ENCODE measurements around the gene SNCB. TPM values are rescaled to one million over a fixed set of nuclear protein-coding genes. Genes with fewer than 3 reads are reported as not detected.

SNCB gene
- total and polyA plus RNA-seq, 2 of the 8 experiments (the other 6 are each of a cell fraction or from before 2014, with no cell fraction given) = 4.2 to 5.9 TPM

DNA sequence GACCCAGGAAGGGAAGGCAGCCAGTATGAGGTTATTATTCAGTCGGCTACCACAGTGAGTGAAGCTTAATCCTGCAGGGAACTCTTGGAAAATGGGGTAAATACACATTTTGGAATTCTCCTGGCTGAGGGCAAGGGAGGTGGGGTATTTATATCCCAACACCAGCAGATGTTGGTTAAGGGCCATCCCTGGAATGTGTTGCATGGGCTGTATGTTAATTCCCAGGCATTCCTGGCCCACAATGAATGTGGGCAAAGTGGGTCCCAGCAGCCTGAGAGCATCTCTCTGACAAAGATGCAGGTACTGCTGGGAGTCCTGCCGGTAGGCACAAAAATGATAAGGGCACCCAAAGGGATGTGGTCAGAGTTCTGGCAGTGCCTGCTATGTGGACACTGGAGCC, 17.5 kb downstream of the SNCB start:
- Histone ChIP-seq H3K23ac (ENCODE audit: insufficient read length) (no peak overlapping the region), H2BK20ac (ENCODE audit: low read length) (no peak overlapping the region), H3K27me3 (replicated peaks in 1 of 4; ENCODE audit: control insufficient read depth in 3 of 4, extremely low read depth in 1 of 4, insufficient read depth in 3 of 4, low read length in 3 of 4) (peaks cover 0 to 26% (median 13%) of the 10 kb centered on the region in 4 experiments; a peak in 5 of 7 replicates), H2AK5ac (ENCODE audit: low read depth, low read length) (no peak overlapping the region), H2BK120ac (replicated peaks; ENCODE audit: low read depth, low read length) (no peak overlapping the region), H3K4me2 (ENCODE audit: insufficient read depth in 1 of 2, low read depth in 2 of 2, low read length in 2 of 2) (no peak overlapping the region), H2AFZ (ENCODE audit: low read length) (no peak overlapping the region), H3K23me2 (ENCODE audit: low read depth, low read length) (peaks cover 10% of the 10 kb centered on the region), H4K5ac (ENCODE audit: insufficient read length, low read depth, low read length) (no peak overlapping the region), H4K20me1 (replicated peaks in 1 of 2; ENCODE audit: control insufficient read depth in 1 of 2, insufficient read depth in 2 of 2, low read length in 2 of 2) (peaks cover 3 to 11% of the 10 kb centered on the region in 2 experiments), H2BK12ac (ENCODE audit: low read depth, low read length) (0 out of 2 replicates have a peak overlapping the region, but pooled peaks have one; percentile 68), H4K8ac (ENCODE audit: extremely low read depth, insufficient read depth, low read length) (no peak overlapping the region), H3K9ac (replicated peaks in 1 of 4; ENCODE audit: extremely low read depth in 1 of 4, low read depth in 3 of 4, low read length in 3 of 4) (no peak overlapping the region), H3K27ac (ENCODE audit: low read depth, low read length) (no peak overlapping the region), H3K79me1 (ENCODE audit: low read depth, low read length) (no peaks in the 10 kb centered on the region), H3K4me1 (replicated peaks in 1 of 4; ENCODE audit: control insufficient read depth in 3 of 4, insufficient read depth in 4 of 4, low read length in 3 of 4) (peaks cover 0 to 8% (median 5%) of the 10 kb centered on the region in 4 experiments; a peak in 5 of 7 replicates), H3K4me3 (ENCODE audit: extremely low read depth in 1 of 4, insufficient read depth in 2 of 4, low read depth in 3 of 4, low read length in 4 of 4) (no peak overlapping the region), H2BK5ac (ENCODE audit: low read depth, low read length) (no peak overlapping the region), H3K18ac (ENCODE audit: extremely low read depth, low read length) (no peak overlapping the region), H3K9me3 (ENCODE audit: insufficient read depth in 2 of 2, low read depth in 1 of 2, low read length in 1 of 2) (no peaks in the 10 kb centered on the region), H3K56ac (replicated peaks; ENCODE audit: insufficient read length, low read depth, low read length) (no peak overlapping the region), H4K91ac (replicated peaks; ENCODE audit: insufficient read length, low read length) (no peak overlapping the region), H3K4ac (replicated peaks; ENCODE audit: insufficient read length, low read depth, low read length) (no peak overlapping the region), H3K36me3 (ENCODE audit: control insufficient read depth in 2 of 4, insufficient read depth in 4 of 4, low read length in 3 of 4) (no peaks in the 10 kb centered on the region), H3K14ac (ENCODE audit: insufficient read length) (no peak overlapping the region), H2BK15ac (ENCODE audit: low read length) (no peak overlapping the region), H3K79me2 (ENCODE audit: control insufficient read depth in 1 of 2, insufficient read depth in 2 of 2, low read length in 2 of 2) (no peaks in the 10 kb centered on the region)
- WGBS, 2 experiments (ENCODE audit: extremely low coverage in 1 of 2, insufficient coverage in 1 of 2, insufficient read length in 1 of 2, insufficient replicate concordance in 2 of 2, low coverage in 1 of 2, low lambda C conversion rate in 2 of 2, missing lambda C conversion rate in 1 of 2) = 71% methylated on average over 2 of the region's 2 CpGs; no CpG with 5 or more reads in 1 of the 2 experiments
- no peak for FAIRE-seq
- ChIA-PET POLR2A (ENCODE audit: partially characterized antibody) (interaction anchor here (0.7 to 2.7 kb wide), 7 partner anchors 9 to 75 kb away, joined by 3 to 7 read pairs (median 4); partner anchors contain the start of genes CDHR2, EIF4E1B, RNF44 and SNCB), CTCF (ENCODE audit: partially characterized antibody) (interaction anchor here (0.6 to 2.3 kb wide), 8 partner anchors 10 to 75 kb away, joined by 3 to 7 read pairs (median 3); no protein-coding TSS in a partner anchor)
- no peak for DNase-seq (ENCODE audit: low read depth in 1 of 2, low spot score in 2 of 2)
- TF ChIP-seq TEAD4 (IDR thresholded peaks at IDR 0.05; ENCODE audit: low read depth, low read length) (peak; percentile 93), CEBPB (IDR thresholded peaks at IDR 0.05; ENCODE audit: low read depth, low read length) (no peak), POLR2AphosphoS5 (IDR thresholded peaks at IDR 0.05; ENCODE audit: low read depth, low read length) (no peak), SP1 (IDR thresholded peaks at IDR 0.05; ENCODE audit: low read depth, low read length) (0 out of 2 replicates have a peak, but pooled peaks have one; percentile 24)
